Naive thymus-derived CD4-positive, alpha-beta T cell (primary cell): ENCODE results near the gene FRMD8. TPM values are rescaled to one million over a fixed set of nuclear protein-coding genes. Genes with fewer than 3 reads are reported as not detected.
A peak's percentile ranks its signal among the peaks of the same experiment; 100 is the strongest.

ENCODE experiments used
- ATAC-seq: fragments of 150-1000 bp; cut with Tn5 transposase; 2 replicates; pipeline ENCODE4 v1.10.0; 2021; ENCODE audit warnings: mild to moderate bottlenecking, moderate library complexity
- CTCF ChIA-PET: fragments of 350-600 bp; sonication (Branson Sonifier 250); formaldehyde crosslinking; loops from one replicate; lab custom pipeline; 2021; ENCODE audit warnings: antibody characterized with exemption; lab: Charles Lee
- POLR2A ChIA-PET: fragments of 350-600 bp; sonication (Branson Sonifier 250); formaldehyde crosslinking; loops from one replicate; lab custom pipeline; 2021; ENCODE audit warnings: antibody characterized with exemption, inconsistent platforms; lab: Charles Lee
- DNase-seq, 9 donors: peaks; one replicate each; pipeline versions ENCODE4 v3.0.0 to v3.0.0-alpha.2; 2020 to 2022; ENCODE audit warnings: mixed read lengths in 1 of 9
- H3K27ac ChIP-seq: one replicate; pipeline ENCODE4 v1.7.0; 2013; ENCODE audit warnings: mild to moderate bottlenecking, low read depth, low read length, moderate library complexity
- H3K27me3 ChIP-seq, 2 donors: one replicate each; pipeline ENCODE4 v1.7.0; 2013; ENCODE audit warnings: low read length in 2 of 2, mild to moderate bottlenecking in 2 of 2, moderate library complexity in 2 of 2; ENCODE audit not compliant: control insufficient read depth in 2 of 2, insufficient read depth in 2 of 2
- H3K36me3 ChIP-seq, 3 experiments: 1 replicate in 2 of 3; 2 replicates in 1 of 3; pipeline ENCODE4 v1.7.0; 2013; ENCODE audit warnings: low read length in 3 of 3, mild to moderate bottlenecking in 3 of 3, moderate library complexity in 1 of 3; ENCODE audit not compliant: insufficient read depth in 3 of 3, control insufficient read depth in 2 of 3
- H3K4me1 ChIP-seq, 2 donors: one replicate each; pipeline ENCODE4 v1.7.0; 2013; ENCODE audit warnings: low read length in 2 of 2, mild to moderate bottlenecking in 2 of 2, moderate library complexity in 1 of 2; ENCODE audit not compliant: control insufficient read depth in 2 of 2, insufficient read depth in 2 of 2
- H3K4me3 ChIP-seq: 2 replicates; pipeline ENCODE4 v1.7.0; 2013; ENCODE audit warnings: mild to moderate bottlenecking, low read length
- H3K9me3 ChIP-seq, 3 experiments: 1 replicate in 2 of 3; 2 replicates in 1 of 3; pipeline ENCODE4 v1.7.0; 2013; ENCODE audit warnings: low read length in 3 of 3; ENCODE audit not compliant: control insufficient read depth in 2 of 3
- H3K27ac Mint-ChIP-seq, 9 donors: one replicate each; pipeline ENCODE4 v1.8.0; 2020 to 2022; ENCODE audit warnings: mixed read lengths in 9 of 9, mild to moderate bottlenecking in 8 of 9, moderate library complexity in 5 of 9, inconsistent platforms in 2 of 9
- H3K27me3 Mint-ChIP-seq, 5 donors: one replicate each; pipeline ENCODE4 v1.8.0; 2021 to 2022; ENCODE audit warnings: mixed read lengths in 5 of 5, mild to moderate bottlenecking in 1 of 5
- H3K36me3 Mint-ChIP-seq, 5 donors: one replicate each; pipeline ENCODE4 v1.8.0; 2020 to 2022; ENCODE audit warnings: mixed read lengths in 5 of 5, mild to moderate bottlenecking in 3 of 5, inconsistent platforms in 1 of 5
- H3K4me1 Mint-ChIP-seq, 7 donors: one replicate each; pipeline ENCODE4 v1.8.0; 2020 to 2022; ENCODE audit warnings: mixed read lengths in 7 of 7, mild to moderate bottlenecking in 3 of 7, inconsistent platforms in 1 of 7
- H3K4me3 Mint-ChIP-seq, 10 donors: one replicate each; pipeline ENCODE4 v1.8.0; 2020 to 2022; ENCODE audit warnings: mild to moderate bottlenecking in 10 of 10, mixed read lengths in 10 of 10, moderate library complexity in 6 of 10, inconsistent platforms in 2 of 10
- H3K9me3 Mint-ChIP-seq, 11 donors: one replicate each; pipeline ENCODE4 v1.8.0; 2020 to 2022; ENCODE audit warnings: mixed read lengths in 11 of 11, mild to moderate bottlenecking in 4 of 11, inconsistent platforms in 1 of 11, moderate library complexity in 1 of 11
- intact Hi-C, 2 donors: fragments of 100-400 bp; cut with micrococcal nuclease; formaldehyde crosslinking; loops; one replicate each; pipeline ENCODE4 v1.15.1; 2023
- polyA plus RNA-seq, 2 donors: library from polyadenylated mRNA; unstranded; fragments of 300-500 nt; fragmentation: Illumina TruSeq; gene quantifications; one replicate each; pipeline ENCODE4 v1.2.3, GENCODE V29; 2021
- total RNA-seq, 6 experiments: library from RNA in 5 of 6; stranded (reverse) in 5 of 6; gene quantifications; 1 replicate in 5 of 6; 2 replicates in 1 of 6; pipeline ENCODE4 v1.2.3 and lab custom pipeline; 2021 to 2026

The FRMD8 gene
- total RNA-seq, result 10 to 100 TPM; 28.9 to 66.8 (median 44.7) TPM
- 10 to 100 TPM; 39.3 to 55.8 TPM for polyA plus RNA-seq
- 37.6 reads per million, percentile 65 among the genes with 10 or more reads in this experiment for total RNA-seq (lab: John Stamatoyannopoulos, UW)

- intact Hi-C loops, result loop anchor here in 1 of 2 donors (1.0 kb wide), 1 partner anchor 154 kb away; no protein-coding TSS in a partner anchor
- Histone ChIP-seq H3K36me3 (peaks cover 0 to 29% (median 0%) of the 10 kb centered on the region in 3 experiments), H3K27ac (peak within 1 kb of the TSS; percentile 97), H3K4me3 (peak within 1 kb of the TSS; percentile 91), H3K9me3 (no peaks in the 10 kb centered on the region), H3K4me1 (peaks cover 64 to 69% of the 10 kb centered on the region in 2 donors), H3K27me3 (no peaks in the 10 kb centered on the region)
- ChIA-PET POLR2A (interaction anchor here (0.6 to 17.2 kb wide), 13 partner anchors 10 to 165 kb away, joined by 3 to 460 read pairs (median 4); partner anchors contain the start of genes MALAT1 and NEAT1), CTCF (interaction anchor here (1.1 to 2.4 kb wide), 3 partner anchors 30 to 113 kb away, joined by 3 to 16 read pairs (median 3); no protein-coding TSS in a partner anchor)
- ATAC-seq (peak; percentile 76), DNase-seq (peak; percentile 83 to 93 (median 89))
- Mint-ChIP-seq H3K27ac (peak within 1 kb of the TSS; percentile 97 to 100 (median 99)), H3K27me3 (no peaks in the 10 kb centered on the region), H3K9me3 (peaks cover 0 to 2% (median 0%) of the 10 kb centered on the region in 11 donors), H3K36me3 (peaks cover 0 to 5% (median 0%) of the 10 kb centered on the region in 5 donors), H3K4me3 (peak within 1 kb of the TSS; percentile 82 to 94 (median 92)), H3K4me1 (peaks cover 55 to 82% (median 73%) of the 10 kb centered on the region in 7 donors)
Measured at GRCh38 chr11:65386307-65387140, at the start of gene FRMD8. Gene FRMD8, plus strand, starts transcription at chr11:65386637. Its CDS starts 400 bp downstream, at chr11:65387037.

- Mint-ChIP-seq H3K4me3 (peak overlapping the region in 4 of 10 donors; percentile 6 to 61 (median 40)), H3K4me1 (peaks cover 33 to 53% (median 41%) of the 10 kb centered on the region in 7 donors), H3K27ac (peak overlapping the region in 8 of 9 donors; percentile 0 to 74 (median 38)), H3K9me3 (peaks cover 0 to under 1% (median 0%) of the 10 kb centered on the region in 11 donors), H3K36me3 (peaks cover 2 to 21% (median 19%) of the 10 kb centered on the region in 5 donors), H3K27me3 (no peaks in the 10 kb centered on the region)
- DNase-seq (no peak), ATAC-seq (no peak)
- H3K9me3 ChIP-seq, result no peaks in the 10 kb centered on the region
- H3K4me1 ChIP-seq, result peaks cover 11 to 29% of the 10 kb centered on the region in 2 donors
- intact Hi-C loops, result no loop called here
- no peak overlapping the region for H3K27ac ChIP-seq
- CTCF ChIA-PET, result interaction anchor here (0.9 to 1.7 kb wide), 3 partner anchors 9 to 26 kb away, joined by 4 to 7 read pairs (median 4); no protein-coding TSS in a partner anchor
- no peaks in the 10 kb centered on the region for H3K27me3 ChIP-seq
- POLR2A ChIA-PET, result interaction anchor here (0.8 to 1.3 kb wide), 2 partner anchors 12 to 13 kb away, joined by 3 to 4 read pairs; no protein-coding TSS in a partner anchor
- peaks cover 19 to 49% (median 26%) of the 10 kb centered on the region in 3 experiments for H3K36me3 ChIP-seq
- no peak overlapping the region for H3K4me3 ChIP-seq
Measured at GRCh38 chr11:65338676-65339075, 47.8 kb upstream of the FRMD8 start.

GRCh38 chr11:65340226-65340625 is 46.2 kb upstream of the FRMD8 start:
- no peak for ATAC-seq
- peak overlapping the region in 6 of 9 donors; percentile 12 to 82 (median 50) for H3K27ac Mint-ChIP-seq
- Histone ChIP-seq H3K4me3 (no peak overlapping the region), H3K9me3 (no peaks in the 10 kb centered on the region), H3K27ac (no peak overlapping the region), H3K4me1 (peaks cover 1 to 19% of the 10 kb centered on the region in 2 donors), H3K27me3 (no peaks in the 10 kb centered on the region), H3K36me3 (peaks cover 33 to 60% (median 37%) of the 10 kb centered on the region in 3 experiments)
- H3K4me3 Mint-ChIP-seq, result no peak overlapping the region
- H3K4me1 Mint-ChIP-seq, result peaks cover 24 to 43% (median 30%) of the 10 kb centered on the region in 7 donors
- ChIA-PET CTCF (no interaction called here), POLR2A (no interaction called here)
- H3K36me3 Mint-ChIP-seq, result peaks cover 6 to 31% (median 19%) of the 10 kb centered on the region in 5 donors
- intact Hi-C loops, result no loop called here
- no peaks in the 10 kb centered on the region for H3K27me3 Mint-ChIP-seq
- H3K9me3 Mint-ChIP-seq, result no peaks in the 10 kb centered on the region
- DNase-seq, result no peak

- intact Hi-C loops, result no loop called here
- Mint-ChIP-seq H3K27me3 (no peaks in the 10 kb centered on the region), H3K36me3 (peaks cover 14 to 43% (median 29%) of the 10 kb centered on the region in 5 donors), H3K4me1 (peaks cover 18 to 33% (median 25%) of the 10 kb centered on the region in 7 donors), H3K9me3 (no peaks in the 10 kb centered on the region), H3K27ac (no peak overlapping the region), H3K4me3 (no peak overlapping the region)
- Histone ChIP-seq H3K27ac (no peak overlapping the region), H3K4me3 (no peak overlapping the region), H3K9me3 (no peaks in the 10 kb centered on the region), H3K4me1 (peaks cover 0 to 14% of the 10 kb centered on the region in 2 donors), H3K27me3 (no peaks in the 10 kb centered on the region), H3K36me3 (peaks cover 41 to 76% (median 46%) of the 10 kb centered on the region in 3 experiments)
- ChIA-PET CTCF (interaction anchor here (0.6 kb wide), 1 partner anchor 8 kb away, joined by 3 read pairs; the partner anchor contains the start of gene DPF2), POLR2A (interaction anchor here (0.6 to 1.0 kb wide), 2 partner anchors 12 to 166 kb away, joined by 4 read pairs; no protein-coding TSS in a partner anchor)
- DNase-seq (no peak), ATAC-seq (no peak)
Measured at GRCh38 chr11:65341856-65342255, 44.6 kb upstream of the FRMD8 start.

GRCh38 chr11:65351511-65351910 is 34.9 kb upstream of the FRMD8 start:
- POLR2A ChIA-PET, result interaction anchor here (0.7 to 2.6 kb wide), 5 partner anchors 8 to 1549 kb away, joined by 3 to 13 read pairs (median 4); partner anchors contain the start of gene DPF2
- peaks cover 9 to 59% (median 13%) of the 10 kb centered on the region in 3 experiments for H3K36me3 ChIP-seq

More at GRCh38 chr11:65351511-65351910, 34.9 kb upstream of the FRMD8 start:
- Mint-ChIP-seq H3K27ac (peak overlapping the region in 3 of 9 donors; percentile 4 to 92 (median 56)), H3K4me1 (peaks cover 9 to 25% (median 19%) of the 10 kb centered on the region in 7 donors), H3K9me3 (peaks cover 0 to 2% (median 0%) of the 10 kb centered on the region in 11 donors), H3K4me3 (no peak overlapping the region), H3K27me3 (peaks cover 0 to 7% (median 0%) of the 10 kb centered on the region in 5 donors), H3K36me3 (peaks cover 10 to 23% (median 14%) of the 10 kb centered on the region in 5 donors)
- ATAC-seq (no peak), DNase-seq (no peak)
- no peaks in the 10 kb centered on the region for H3K9me3 ChIP-seq
- H3K27ac ChIP-seq, result peak overlapping the region; percentile 21
- intact Hi-C loops, result no loop called here
- no peaks in the 10 kb centered on the region for H3K27me3 ChIP-seq
- CTCF ChIA-PET, result interaction anchor here (0.6 to 1.5 kb wide), 4 partner anchors 22 to 293 kb away, joined by 3 to 6 read pairs (median 4); partner anchors contain the start of gene NAALADL1
- H3K4me3 ChIP-seq, result no peak overlapping the region
- peaks cover 5 to 9% of the 10 kb centered on the region in 2 donors for H3K4me1 ChIP-seq
